Measurements from ENCODE around the gene KCNB1.
A peak's percentile ranks its signal among the peaks of the same experiment; 100 is the strongest.

Gene KCNB1

DNA sequence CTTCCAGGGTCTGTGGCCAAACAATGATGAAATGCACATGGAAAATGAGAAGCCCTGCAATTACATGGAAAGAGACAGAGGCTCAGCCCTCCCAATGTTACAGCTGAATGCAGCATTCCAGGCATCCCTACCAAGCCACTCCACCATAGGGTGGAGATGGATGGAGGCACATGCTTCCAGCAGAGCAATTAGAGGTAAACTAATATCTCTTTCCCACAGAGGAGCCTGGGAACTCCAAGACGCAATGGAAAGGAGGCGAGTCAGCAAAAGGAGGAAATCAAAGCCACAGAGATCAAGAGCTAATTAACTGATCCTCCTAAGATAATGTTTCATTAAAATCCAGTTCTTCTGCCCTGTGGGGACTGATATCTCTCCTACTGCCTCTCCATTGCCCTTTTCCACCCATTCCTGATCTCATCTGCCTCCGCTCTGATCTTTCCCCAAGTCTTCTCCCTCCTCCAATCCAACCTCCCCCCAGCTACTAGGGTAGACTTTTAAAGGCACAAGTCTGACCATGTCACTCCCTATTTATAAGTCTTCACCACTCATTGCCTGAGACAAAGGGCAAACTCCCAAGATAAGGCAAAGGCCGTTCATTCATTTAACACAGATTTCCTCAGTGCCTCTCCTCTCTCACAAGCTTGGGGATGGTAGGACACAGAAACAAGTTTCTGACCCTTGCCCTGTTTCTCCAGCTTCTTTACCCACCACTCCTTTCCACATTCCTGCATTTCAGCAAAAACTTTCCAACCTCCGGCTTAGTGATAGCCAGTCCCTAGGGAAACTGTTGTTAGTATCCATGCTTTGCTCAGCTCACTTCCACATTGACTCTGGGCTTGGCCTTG, 14.3 kb upstream of the KCNB1 start:
- DNase-seq, result no peak

DNA sequence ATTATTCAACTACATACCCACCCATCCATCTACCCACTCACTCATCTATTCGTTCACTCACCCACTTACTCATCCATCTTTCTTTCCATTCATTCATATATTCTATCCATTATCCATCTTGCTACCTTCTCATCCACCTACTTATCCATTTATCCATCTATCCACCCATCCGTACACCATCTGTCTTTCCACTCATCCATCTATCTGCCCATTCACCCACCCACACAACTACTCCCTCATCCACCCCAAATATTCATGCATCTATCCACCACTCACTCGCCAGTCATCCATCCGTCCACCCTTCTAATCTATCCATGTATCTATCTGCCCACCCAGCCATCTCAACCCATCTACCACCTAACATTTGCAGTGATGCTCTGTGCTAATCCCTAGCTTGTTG, 13.6 kb upstream of the KCNB1 start:
- no peak for DNase-seq

DNA sequence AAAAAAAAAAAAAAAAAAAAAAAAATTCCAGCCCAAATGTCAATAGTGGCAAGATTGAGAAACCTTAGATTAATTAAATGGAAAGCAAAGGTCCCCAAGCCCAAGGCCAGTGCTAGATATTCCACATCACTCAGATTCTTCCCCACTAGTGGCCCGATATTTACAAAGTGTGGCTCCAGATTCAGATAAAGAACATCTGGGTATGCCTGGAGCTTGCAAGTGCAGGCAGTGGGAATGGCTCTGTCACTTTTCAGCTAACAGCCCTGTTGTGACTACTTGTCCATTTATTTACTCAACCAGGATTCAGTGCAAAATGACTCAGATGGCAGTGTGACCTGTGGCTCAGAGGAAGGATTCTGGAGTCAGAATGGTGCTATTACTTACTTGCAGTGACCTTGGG, 8.2 kb upstream of the KCNB1 start:
- no peak for DNase-seq

DNA sequence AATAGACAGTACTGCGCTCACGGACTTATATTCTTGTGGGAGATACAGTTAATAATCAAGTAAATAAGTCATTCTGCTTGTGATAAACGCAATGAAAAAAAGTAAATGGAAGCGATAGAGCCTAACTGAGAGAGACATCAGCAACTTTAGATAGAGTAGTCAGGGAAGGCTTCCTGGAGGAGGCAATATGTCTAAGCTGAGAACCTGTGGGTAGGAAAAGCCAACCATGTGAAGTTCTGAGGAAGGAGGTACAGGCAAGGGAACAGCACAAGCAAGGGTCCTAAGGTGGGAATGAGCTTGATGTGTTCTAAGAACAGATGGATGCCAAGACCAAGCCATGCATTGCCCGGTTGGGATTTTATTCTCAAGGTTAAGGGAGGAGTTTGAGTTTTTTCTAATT, 7.2 kb upstream of the KCNB1 start:
- DNase-seq, result no peak

DNA sequence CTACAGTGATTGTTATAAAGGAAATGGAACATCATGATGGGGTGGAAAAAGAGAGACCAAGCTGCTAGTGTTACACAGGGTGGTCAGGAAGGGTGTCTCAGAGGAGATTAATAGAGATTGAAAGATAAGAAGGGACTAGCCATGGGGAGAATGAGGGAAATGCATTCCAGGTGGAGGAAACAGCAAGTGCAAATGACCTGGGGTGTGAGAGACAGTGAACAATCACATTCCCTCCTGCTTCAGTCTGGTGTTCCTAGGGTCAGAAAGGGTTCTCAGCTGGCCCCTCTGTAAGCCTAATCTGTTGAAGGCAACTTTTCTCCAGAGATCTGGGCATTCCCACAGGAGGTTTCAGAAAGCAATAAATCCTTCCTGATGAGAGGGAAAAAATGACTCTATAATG, 3.6 kb upstream of the KCNB1 start:
- DNase-seq, result no peak

DNA sequence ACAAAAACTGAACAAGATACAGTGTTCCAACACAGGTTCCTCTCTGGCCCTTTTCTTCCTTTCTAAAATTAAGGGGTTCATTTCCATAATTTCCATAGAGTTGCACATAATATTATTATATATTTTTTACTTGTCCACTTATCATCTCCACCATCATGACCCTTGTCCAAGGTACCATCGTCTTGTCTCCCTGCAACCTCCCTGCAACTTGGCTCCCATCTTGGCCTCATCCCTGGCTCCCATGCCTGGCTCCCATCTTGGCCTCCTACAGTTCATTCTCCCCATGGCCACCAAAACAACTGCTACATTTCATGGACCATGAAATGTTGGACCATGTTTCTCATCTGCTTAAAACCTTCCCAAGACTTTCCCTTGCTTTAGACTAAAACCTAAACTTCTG, 3.1 kb upstream of the KCNB1 start:
- DNase-seq, result no peak

DNA sequence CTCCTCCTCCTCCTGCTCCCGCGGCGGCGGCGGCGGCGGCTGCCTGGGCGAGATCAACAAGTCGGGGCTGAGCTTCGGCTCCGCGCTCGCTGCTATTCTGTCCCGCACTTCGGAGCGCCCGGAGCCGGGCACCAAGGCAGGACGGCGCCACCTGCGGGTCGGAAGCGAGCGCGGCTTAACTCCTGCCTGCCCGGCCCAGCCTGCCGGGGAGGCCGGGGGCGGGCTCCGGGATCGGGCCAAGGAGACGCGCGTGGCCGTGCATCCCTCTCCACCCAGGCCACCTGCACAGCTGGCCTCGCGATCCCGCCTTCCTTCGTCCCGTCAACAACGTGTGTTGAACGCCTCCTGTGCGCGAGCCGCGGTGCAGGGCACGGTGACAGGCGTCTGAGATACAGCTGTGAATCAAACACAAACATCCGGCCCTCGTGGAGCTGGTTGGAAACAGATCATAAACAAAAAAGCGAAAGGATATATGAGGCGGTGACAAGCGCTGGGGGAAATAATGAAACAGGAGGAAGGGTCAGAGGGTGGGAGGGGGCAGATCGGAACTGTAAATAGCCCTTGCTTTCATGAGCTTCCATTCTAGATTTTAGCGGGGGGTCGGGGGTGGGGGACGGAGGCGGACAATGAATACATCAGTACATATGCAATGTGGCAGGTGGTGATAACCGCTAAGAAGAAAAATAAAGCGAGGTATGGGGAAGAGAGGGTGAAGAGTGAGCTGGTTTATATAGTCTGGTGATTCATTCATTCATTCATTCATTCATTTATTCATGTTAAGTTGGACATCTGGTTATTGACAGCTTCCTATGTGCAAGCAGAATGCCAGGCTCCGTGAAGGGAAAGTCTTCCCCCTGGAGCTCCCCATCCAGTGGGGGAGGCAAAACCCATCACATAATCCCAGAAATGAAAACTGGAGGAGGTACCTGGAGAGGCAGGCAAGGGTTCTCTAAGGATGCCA, 2.0 kb upstream of the KCNB1 start:
- DNase-seq, result peak; percentile 42

DNA sequence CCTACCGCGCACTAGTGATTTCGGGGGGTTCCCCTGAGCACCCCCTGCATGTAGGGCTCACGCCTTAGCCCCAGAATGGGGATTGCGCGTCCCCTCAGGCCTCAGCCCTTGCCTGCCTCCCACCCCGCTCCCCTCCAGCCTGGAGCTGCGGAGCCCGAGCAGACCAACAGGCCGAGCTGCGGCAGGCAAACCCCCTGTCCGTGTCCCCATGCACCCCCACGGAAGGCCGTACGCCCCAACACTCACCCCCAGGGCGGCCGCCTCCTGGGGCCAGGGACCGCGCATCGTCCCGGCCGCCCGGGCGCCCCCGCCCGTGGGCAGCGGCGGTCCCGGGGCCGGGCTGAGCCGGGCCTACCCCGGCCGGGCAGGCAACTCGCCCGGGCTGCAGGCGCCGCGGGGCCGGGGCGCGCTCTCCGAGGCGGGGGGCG, 1.2 kb upstream of the KCNB1 start:
- DNase-seq, result no peak

DNA sequence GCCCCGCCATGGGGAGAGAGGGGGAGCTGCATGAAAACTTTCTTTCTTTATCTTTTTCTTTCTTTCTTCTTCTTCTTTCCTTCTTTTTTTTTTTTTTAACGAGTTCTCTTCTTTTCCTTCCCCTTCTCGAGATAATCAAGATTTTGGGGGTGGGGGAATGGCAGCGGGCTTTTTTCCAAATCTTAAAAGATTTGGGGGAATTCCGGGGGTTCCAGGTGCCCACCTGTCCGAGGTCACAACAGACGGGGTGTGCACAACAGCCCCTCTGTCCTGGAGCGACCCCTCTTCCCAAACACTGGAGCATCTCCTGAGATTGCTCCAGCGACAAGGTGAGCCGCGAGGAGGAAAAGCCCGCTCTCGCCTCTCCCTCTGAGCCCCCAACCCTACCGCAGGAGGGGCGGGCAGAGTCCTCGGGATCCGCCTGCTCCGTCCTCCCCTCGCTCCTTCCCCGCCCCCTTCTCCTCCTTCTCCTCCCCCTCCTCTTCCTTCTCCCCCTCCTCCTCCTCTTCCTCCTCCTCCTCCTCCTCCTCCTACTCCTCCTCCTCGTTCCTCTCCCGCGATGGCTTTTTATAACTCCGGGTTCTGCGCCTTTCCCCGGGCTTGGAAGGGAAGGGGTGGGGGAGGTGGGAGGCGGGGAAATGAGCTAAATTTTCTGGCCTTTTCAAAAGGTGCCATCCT, 689 bp upstream of the KCNB1 start:
- no peak for DNase-seq

DNA sequence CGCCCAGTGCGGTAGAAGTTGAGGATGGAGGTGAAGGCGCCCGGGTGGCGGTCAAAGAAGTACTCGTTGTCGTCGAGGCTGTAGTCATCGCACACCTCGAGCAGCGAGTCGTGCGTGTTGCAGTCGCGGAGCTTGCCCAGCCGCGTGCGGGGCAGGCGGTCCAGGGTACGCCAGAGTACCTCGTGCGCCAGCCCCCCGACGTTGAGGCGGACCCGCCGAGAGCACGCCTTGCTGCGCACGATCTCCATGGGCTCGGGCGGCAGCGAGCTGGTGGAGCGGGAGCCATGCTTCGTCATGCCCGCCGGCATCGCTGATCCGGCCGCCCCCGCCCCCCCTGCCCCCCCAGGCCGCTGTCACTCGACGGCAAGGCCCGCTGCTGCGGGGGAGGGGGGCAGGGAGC, 295 bp downstream of the KCNB1 start:
- DNase-seq, result no peak

DNA sequence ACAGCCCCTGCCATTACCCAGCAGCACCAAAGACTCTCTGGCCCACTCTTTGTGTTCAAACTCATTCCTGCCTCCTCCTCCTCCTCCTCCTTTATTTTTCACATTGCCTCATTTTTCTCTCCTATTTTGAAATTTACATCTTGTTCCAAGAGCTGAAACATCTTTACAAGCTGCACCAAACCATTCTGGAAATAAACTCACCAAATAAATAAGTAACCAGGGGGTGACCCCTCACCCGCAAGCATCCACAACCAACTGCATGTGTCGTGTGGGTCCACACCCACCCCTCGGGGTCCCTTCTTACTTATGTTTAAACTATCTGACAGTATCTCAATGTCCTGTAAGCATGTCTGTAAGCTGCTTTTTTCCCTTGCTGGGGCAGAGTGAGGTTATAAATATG, 1.4 kb downstream of the KCNB1 start:
- no peak for DNase-seq

DNA sequence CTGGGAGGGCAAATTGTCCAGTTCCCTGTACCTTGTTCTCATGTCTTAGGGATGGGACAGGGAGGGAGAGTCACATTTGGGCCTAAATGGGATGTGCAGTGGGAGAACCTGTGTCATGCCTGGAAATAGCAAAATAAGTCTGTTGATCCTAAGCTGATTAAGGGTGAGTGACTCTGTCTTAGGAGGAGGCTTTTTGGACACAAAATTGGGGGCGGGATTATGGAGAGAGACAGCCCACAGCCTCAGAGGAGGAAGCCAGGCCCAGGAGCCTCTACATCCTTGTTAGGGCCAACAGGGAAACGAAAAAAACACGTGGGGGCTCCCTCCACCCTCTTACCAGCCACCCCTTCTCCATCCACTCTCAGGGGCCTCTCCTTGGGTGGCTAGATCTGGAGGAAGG, 2.2 kb downstream of the KCNB1 start:
- DNase-seq, result no peak

DNA sequence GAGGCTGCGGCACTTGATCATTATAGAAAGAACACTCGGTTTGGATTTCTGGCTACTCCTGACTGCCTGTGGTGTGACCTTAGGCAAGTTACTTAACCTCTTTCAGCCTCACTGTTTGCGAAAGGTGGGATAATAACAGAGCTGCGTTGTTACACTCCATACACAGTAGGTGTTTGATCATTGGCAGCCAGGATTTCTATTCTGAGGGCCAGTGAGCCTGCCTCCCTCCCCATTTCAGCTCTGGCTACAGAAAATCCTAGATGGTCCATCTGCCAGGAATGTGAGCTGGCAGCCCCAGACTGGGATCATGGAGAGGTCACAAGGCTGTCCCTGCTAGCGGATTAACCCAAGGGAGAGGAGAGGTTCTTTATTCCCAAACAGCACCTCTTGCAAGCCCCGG, 2.7 kb downstream of the KCNB1 start:
- DNase-seq, result no peak

DNA sequence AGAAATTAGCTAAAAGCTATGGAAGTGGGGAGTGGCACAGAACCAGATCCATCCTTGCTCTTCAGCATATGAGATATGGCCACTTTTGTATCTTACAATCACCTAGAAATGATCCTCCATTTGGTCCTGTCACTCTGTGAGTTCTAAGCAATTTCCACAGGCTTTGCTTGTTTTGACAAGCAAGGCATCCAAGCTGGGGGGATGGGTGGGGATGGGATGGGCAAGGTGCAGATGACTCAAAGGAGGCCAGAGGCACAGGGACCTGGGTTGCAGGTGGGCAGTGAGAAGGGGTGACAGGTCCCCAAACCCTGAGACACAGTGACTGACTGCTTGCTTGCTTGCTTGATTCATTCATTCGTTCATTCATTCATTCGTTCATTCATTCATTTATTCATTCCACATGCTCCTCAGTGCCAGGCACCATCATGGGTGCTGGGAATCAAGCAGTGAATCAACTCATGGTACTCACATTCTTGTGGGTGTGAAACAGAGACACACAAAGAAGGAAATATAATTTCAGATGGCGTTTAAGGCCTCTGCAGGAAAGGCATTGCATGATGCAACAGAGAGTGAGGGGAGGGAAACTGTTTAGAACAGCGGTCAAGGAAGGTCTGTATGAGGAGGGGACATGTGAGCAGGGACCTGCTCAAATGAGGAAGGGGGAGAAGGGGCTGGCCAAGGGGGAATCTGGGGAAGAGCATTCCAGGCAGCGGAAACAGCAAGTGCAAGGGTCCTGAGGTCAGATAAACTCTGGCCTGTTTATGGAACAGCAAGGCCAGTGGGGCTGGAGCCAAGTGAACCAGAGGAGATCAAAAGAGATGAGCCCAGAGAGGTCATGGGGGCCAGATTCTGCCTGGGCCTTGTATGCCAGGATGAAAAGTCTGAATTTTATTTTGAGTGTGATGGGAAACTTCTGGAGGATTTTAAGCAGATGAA, 3.4 kb downstream of the KCNB1 start:
- no peak for DNase-seq

DNA sequence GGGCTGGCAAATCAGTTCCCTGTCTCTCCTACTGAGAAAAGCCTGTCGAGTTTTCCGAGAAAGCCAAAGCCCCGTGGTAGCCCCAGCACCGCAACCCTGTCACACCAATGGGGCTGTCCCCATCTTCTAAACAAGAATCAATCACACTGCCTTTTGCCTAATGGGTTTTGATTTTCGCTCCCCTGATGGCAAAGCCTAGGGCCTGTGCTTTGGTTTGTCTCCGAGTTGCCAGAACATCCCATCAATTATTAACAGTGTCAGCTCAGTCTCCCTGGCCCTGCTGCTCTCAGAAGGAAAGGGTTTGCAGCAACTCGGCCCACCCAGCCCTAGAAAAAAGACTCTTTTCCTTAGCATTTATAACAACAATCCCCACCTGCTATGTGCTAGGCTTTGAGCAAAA, 4.2 kb downstream of the KCNB1 start:
- DNase-seq, result no peak

DNA sequence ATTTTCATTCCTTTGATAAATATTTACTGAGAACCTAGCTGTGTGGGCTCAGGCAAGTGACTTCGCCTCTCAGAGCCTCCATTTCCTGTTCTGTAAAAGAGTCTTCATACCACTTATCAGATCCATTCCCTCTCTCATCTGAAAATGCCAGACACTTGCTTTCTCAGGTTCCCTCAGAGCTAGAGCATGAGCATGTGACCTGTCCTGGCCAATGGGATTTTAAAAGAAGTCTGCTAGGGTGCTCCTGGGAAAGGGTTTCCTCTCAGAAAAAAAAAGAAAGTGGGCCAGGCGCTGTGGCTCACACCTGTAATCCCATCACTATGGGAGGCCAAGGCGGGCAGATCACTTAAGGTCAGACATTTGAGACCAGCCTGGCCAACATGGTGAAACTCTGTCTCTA, 5.3 kb downstream of the KCNB1 start:
- no peak for DNase-seq

DNA sequence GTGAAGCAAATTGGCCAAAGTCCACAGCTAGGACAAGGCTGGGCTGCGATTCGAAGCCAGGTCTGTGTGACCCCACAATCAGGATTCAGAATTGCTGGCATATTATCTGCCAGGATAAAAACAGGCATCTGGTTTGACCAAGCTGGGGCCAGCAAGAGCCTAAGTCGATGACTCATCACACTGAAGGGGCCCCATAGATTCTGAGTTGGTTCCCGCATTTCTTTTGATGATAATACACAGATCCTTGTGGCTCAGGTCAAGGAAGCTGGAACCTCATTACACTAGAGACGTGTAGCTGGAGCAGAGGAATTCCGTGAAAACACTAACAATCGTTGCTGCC, 6.5 kb downstream of the KCNB1 start:
- DNase-seq, result no peak

DNA sequence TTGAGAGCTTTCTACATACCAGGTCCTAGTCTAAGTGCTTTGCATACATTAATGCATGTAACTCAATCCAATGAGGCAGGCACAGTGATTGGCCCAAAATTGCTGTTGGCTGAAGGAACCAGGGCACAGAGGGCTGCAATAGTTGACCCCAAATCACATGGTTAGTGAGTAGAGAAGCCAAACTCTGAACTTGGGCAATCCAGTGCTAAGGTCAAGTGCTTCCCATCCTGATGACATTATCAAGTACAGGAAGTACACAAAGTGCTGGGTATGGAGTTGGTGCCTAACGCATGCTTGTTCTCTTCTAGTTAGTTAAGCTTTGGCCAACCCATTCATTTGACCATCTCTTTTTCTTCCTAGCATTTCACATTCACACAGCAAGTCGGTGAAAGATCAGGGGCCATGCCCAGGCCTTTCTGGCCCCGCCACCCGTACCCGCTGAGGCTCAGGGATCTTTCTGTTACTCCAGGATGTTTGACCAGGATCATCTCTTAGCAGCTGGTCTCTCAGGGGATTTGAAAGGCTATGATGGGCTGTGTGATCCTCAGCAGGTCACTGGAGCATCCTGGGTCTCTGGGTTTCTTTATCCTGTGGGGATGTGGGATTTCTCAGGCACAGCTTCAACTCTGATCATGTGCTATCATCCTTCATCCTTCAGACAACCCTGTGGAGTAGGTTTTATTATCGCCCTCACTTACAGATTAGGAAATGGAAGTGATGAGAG, 7.0 kb downstream of the KCNB1 start:
- no peak for DNase-seq

DNA sequence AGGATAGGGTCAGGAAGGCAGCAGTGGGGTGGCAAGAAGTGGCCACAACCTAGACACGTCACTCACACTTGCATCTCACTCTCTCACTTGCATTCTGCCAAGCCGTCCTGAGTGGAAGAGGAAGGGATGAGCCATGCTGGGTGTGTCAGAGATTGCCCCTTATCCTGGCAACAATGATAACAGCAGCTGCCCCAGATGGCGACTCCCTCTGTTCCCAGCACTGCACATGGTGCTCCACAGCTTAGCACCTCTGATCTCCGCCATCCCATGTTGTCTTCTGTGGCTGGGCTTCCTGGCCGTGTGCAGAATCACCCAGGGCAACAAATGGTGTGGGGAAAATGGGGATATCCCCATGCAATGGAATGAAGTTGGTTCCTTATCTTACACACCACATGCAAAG, 11.1 kb downstream of the KCNB1 start:
- no peak for DNase-seq

DNA sequence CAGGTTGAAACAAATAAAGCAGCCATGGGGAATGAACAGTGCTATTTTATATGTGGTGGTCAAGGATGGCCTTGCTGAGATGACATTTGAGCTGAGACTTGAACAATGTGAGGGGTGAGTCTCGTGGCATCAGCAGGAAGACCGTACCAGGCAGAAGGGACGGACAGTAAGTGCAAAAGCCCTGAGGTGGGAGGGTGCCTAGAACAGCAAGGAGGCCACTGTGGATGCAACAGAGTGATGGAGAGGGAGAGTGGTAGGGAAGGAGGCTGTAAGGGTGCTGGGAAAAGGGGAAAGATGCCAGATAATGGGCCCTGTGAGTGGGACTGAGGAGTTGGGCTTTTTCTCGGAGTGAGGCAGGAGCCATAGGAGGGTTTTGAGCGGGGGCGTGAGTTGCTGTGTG, 11.5 kb downstream of the KCNB1 start:
- DNase-seq, result no peak

DNA sequence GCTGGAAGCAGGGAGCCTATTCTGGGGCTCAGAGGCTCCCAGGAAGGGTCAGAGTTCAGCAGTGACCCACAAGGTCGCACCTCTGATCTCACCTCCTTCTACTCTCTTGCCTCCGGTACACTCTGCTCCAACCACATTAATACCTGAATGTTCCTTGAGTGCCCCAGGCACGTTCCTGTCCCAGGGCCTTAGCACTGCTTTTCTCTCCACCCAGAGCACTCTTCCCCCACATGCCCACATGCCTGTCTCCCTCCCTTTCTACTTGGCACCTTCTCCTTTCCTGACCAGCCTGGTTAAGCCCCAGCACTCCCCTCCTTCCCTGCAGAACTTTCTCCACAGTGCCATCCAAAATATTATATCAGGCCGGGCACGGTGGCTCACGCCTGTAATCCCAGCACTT, 13.4 kb downstream of the KCNB1 start:
- no peak for DNase-seq

DNA sequence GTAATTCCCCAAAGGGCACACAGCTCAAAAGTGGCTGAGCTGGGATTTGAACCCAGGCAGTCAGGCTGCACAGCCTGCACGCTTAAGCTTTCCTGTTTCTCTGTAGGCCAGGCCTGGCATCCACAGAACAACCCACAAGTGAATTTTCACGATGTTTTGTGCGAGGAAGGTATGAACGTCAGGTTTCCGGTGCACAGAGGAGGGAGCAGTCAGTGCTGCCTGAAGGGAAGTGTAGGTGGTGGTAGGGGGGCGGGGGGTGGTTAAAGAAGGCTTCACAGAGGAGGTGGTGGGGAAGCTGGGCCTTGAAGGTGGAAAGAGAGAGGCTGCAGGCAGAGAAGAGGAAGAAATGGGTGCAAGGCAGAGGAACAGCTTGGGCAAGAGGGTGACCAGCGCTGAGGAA, 14.1 kb downstream of the KCNB1 start:
- DNase-seq, result no peak

Measured in kidney glomerular epithelial cell (primary cell).